Inferior parietal cortex (tissue), 1 donor: Measurements from ENCODE around the gene SIPA1L3.

Experiments used
- DNase-seq: peaks from one replicate; pipeline ENCODE4 v3.0.0-alpha.2; 2016; ENCODE audit errors: extremely low spot score

SIPA1L3 gene

DNA sequence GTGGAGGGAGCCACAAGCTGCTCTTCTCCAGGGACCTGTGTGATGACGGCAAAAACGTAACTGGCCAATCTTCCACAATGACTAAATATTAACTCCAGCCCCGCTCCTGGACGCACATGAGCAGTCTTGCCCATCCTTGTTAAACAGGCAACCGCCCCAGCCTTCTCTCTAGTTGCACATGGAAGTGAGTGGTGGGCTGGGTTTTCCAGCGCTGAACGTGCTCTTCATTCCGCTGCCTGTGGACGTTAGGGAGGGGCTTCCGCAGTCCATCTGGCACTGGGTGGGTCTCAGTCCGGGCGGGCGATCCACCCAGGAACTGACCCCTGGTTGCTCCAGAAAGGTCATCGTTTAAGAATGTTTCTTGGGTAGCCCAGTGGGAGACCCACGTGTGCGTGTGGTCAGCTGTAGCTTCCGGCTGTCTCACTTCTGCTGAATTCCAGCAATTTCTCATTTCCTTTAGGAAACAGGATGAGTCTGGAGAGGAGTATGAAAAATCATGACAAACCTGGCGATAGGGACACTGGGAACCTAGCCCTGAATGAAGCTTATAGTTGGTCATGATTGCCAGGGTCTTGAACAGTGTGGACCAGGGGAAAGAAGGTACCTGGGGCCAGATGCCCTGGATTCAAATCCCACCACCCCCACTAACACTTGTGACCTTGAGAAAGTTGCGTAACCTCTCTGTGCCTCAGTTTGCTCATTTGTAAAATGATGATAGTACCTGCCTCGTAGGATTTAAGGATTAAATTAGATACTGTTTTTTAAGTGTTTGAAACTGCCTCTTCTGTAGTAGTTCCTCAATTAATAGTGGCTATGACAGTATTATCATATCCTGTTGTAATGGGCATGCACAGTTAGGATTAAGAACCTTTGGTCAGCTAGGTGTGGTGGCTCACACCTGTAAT lies 92.6 kb downstream of the SIPA1L3 start:
- DNase-seq, result no peak

DNA sequence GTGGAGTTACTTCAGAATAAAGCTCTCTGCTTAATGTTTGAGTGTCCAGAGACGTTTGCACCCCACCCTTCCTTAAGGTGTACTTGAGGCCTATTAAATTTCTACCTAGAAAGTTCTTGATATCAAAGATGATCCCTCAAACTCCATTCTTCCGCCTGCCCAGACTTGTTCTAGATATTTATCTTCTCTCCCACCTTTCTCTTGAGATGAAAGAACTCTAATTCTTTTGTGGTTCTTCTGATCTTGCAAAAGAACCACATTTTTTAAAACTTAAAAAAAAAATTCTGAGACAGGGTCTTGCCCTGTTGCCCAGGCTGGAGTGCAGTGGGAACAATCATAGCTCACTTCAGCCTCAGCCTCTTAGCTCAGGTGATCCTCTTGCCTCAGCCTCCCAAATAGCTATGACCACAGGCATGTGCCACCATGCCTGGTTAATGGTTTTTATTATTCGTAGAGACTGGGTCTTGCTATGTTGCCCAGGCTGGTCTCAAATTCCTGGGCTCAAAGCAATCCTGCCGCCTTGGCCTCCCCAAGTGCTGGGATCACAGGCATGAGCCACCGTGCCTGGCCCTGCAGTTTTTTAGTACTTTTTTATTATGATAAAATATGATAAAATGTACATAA lies 94.3 kb downstream of the SIPA1L3 start:
- no peak for DNase-seq

DNA sequence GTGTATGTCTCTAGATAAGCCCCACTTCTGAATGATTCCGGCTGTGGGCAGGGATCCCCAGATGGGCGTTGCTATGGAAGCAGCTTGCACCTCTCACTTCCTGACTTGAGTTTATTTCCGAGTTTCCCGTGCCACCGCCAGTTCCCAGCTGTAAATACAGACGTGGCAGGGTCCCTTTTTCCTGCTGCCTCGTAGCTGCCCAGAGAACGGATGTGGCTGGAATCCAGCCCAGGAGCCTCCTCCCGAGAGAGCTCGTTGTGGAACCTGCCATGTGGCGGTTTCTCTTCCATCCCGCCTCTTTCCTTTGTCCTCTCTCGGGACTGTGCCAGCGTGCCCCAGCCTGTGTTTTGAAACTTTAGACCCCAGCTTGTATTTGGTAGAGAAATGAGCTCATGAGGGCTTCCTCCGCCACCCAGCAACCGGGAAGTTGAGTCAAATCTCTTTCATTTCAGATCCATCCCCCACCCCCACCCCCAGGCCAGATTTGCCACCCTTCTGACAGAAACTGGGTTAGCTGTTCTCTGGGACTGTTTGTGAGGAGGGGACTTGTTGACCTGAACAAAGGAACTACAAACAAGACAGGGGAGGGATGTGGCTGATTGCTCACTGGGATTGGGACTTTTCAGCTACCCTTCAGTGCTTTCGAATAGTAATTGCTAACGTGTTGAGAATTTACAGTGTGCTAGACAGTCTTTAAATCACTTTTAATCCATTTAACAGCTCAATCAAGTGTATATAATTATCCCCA lies 96.6 kb downstream of the SIPA1L3 start:
- DNase-seq, result peak; percentile 55

DNA sequence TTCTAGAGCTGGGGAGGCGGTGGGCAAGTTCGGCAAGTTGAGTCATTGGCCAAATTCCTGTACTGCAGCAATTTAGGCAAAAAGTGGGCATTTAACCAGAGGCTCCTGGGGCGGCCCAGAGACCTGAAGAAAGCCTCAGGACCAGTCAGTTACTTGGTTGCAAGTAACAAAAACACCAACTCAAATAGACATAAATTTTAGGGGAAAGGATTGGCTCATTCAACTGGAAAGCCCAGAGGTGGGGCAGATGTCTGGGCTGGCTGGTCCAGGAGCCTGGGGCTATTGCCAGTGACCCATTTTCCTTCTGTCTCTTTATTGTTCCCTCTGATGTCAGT lies 97.1 kb downstream of the SIPA1L3 start:
- no peak for DNase-seq

DNA sequence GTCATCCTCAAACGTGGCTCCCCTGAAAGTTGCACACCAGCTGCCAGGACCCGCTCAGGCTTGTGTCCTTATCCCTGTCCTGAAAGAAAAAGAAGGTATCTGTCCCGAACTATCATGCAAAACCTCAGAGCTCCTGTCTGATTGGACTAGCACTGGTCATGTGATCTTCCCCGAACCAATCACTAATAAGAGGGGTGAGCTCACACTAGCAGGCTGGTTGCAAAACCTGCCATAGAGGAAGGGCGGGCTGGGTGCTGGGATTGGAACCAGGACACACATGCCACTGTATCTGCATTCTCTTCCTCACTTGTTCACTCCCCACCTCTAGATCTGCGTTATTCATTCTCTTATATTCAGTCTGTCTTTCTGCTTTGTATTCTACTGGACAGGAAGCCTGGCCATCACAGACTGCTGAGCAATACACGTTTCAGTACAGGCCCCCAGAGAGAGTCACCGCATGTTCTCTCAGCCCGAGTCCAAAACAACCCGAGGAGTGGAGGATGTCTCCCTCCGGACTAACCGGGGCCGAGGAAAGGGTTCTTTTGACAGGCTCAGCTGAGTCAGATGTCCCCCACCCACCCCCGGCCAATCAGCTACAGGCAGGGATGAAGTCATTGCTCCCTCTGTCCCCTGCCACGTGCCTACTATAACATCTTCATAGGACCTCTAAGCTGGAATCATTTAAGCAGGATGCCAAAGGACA lies 97.7 kb downstream of the SIPA1L3 start:
- peak; percentile 99 for DNase-seq

DNA sequence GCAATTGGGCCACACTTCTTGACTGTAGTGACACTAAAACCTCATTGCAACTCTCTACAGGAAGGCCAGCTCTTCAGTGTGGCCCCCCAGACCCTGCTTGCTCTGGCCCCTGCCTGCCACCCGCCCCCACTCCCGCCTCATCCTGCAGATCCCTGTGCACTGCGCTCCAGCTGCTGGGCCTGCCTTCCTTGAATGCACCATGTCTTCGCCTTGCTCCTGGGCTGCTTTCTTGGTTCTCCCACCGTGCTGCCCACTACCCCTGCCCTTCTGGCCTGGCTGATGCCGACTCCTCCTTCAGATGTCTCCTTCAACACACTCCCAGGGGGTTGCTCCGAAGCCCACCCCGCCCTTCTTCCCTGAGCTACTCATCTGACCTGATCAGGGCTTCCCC lies 98.2 kb downstream of the SIPA1L3 start:
- DNase-seq, result no peak

DNA sequence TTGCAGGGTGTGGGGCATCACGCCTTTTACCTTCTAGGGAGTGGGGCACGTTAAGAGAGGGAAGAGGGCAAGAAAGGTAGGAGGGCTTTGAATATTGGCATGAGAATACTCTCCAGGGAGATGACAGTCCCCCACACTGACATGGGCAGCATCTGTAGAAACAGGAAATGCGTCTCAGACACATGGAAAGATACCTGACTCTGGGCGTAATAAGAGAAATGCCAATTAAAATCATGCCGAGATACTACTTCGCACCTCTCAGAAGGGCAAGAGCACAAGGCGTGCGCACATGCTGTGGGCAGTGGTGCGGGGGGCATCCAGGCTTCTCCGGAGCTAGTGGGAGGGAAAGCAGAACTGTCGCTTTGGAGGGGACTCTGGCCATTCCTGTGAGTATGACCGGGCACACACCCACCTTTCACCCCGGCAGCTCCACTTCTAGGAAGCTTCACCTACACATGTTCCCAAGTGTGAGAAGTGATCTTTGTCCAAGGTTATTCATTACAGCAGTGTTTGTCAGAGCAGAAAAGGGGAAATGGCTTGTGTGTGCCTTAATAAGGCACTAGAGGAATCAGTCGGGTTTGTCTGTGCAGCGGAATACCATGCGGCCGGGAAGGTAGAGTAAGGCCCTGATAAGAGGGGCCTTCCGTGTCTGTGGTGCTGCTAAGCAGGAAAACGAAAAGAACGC lies 99.5 kb downstream of the SIPA1L3 start:
- DNase-seq, result no peak

DNA sequence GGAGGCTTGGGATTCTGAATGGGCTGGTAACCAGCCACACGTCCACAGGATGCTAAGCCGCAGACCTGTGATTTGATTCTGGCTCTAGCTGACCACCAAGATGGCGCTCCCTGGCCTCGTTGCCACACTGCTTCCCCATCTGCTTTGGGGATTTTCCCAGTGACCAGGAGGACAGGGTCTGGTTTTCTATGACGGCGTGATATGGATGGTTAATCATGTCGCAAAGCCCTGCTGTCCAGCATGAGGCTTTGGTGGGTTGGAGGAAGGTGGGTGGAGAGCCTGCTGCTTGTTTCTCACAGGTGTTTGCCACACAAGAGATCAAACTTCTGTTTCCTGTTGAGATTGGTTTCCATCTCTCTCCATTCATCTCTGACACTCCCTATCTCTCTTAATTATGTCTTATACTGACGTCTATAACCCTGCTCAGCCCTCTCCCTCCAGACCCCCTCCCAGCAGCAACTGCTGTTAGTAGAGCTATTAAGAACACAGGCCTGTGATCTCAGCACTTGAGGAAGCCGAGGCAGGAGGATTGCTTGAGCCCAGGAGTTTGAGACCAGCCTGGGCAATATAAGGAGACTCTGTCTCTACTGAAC lies 102.7 kb downstream of the SIPA1L3 start:
- no peak for DNase-seq

DNA sequence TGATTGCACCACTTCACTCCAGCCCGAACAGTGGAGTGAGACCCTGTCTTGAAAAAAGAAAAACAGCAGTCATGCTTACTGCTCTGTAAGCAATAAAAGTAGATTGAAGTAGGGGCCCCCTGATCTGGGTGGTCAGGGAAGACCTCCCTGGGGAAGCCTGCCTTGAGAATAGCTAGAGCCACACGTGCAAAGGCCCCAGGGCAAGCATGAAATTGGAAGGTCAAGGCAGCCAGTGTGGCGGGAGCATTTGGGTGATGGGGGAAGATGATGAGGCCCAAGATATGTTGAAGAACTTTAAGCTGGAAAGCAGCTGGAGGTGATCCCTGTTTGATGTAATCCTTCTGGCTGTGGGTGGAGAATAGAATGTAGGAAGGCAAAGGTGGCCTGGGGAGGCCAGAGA lies 104.4 kb downstream of the SIPA1L3 start:
- DNase-seq, result no peak

DNA sequence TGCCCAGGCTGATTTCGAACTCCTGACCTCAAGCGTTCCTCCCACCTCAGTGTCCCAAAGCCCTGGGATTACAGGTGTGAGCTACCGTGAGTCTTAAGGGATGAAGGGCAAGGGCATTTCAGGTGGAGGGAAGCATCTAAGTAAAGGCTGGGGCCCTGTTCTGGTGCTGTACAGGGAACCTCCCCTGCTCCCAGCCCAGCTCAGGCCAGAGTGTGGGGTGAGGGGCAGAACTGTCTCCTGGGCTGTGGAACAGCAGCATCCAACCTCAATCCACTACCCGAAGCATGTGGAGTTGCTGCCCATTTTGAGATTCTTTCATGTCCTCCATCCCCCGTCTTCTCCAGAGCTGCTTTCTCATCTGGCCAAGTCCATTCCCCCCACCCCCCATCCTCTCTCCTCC lies 105.3 kb downstream of the SIPA1L3 start:
- no peak for DNase-seq

DNA sequence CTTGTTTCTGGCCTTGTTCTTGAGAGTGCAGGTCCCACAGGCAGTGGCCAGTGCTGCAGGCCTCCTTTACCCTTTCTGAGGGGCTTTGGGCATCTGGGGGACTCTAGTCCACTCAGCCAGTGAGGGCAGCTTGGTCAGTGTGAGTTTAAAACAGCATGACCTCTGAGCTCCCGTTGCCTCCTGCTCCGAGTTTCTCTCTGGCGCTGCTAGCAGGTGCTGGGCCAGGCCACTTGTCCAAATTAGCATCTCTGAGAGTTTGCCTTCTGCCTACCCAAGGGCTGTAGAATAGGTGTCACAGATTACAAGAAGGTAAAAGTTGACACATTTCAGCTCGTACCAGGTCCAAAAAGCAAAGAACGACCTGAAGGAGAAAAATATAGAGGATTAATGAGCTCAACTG lies 105.9 kb downstream of the SIPA1L3 start:
- no peak for DNase-seq

DNA sequence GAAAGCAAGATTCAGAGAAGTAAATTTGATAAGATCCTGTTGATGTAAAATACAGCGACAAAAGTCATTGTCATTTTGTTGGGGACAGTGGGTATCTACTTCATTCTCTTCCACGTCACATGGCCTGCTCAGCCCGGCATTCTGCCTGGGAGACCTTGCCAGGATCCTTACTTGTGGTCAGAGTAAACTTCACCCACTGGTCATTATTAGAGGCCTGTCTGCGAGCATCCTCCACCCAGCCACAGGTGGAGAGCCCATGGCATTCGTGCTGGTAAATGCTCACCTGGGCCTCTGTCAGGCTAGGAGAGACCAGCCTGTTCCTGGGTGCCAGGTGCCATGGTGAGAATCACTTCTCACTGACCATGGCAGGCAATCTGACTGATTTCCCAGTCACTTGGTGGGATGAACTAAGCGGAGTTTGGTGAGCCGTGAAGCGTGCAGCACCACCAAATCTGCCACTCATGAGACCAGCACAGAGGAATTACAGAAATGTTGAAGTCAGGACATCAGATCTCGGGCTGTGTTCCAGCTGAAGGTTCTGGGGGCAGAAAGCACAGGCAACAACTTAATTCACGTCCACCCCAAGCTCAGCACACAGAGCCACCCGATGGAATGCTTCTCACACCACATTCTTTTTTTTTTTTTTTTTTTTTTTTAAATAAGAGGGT lies 107.0 kb downstream of the SIPA1L3 start:
- DNase-seq, result no peak

DNA sequence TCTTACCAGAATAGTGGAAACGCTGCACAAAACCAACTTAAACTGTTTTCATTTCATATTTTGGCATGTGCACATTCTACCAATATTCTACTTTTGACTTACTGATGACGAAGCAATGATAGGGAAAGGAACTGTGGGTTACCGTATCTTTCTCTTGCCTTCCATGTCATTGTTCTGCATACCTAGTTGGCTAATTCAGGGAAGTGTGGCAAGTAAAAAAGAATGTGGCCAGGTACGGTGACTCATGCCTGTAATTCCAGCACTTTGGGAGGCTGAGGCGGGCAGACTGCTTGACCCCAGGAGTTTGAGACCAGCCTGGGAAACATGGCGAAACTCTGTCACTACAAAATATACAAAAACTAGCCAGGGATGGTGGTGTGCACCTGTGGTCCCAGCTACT lies 108.2 kb downstream of the SIPA1L3 start:
- no peak for DNase-seq

DNA sequence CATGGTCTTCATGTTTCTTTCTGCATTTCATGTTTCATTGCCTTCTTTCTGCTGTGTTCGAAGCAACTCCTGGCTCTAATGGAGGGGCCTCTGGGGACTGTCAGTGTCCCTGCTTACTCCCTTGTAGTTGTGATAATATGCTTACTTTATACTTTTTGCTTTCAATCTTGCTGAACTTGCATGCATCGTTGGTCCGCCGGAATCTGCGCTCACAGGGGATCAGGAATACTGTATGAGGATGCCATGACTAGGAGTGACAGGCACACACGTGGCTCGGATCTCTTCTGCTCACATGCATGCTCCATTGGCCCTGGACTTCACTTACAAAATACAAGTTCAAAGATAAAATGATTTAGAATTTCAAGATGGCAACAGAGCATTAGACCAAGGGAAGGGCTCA lies 108.8 kb downstream of the SIPA1L3 start:
- DNase-seq, result no peak

DNA sequence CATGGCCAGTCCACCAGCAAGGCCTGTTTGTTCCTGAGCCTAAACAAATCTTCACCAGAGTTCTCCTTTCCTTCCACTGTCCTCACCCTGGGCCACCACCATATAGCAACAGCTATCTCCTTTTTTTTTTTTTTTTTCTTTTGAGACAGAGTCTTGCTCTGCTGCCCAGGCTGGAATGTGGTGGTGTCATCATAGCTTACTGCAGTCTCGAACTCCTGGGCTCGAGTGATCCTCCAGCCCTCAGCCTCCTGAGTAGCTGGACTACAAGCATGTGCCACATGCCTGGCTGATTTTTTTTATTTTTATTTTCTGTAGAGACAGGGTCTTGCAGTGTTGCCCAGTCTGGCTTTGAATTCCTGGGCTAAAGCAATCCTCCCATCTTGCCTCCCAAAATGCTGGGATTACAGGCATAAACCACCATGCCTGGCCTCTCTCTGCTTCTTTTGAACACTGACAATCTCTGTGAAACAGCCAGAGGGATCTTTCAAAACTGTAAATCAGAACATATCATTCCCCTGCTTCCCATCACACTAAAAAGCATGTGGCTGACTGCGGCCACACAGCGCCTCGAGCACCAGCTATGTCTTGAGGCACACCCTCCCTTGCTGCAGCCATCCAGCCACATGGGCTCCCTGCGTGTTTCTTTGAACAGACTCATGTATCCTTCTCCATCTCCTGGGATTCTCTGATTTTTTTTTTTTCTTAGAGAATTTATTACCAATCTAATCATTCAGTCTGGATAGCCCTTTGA lies 110.6 kb downstream of the SIPA1L3 start:
- DNase-seq, result no peak

DNA sequence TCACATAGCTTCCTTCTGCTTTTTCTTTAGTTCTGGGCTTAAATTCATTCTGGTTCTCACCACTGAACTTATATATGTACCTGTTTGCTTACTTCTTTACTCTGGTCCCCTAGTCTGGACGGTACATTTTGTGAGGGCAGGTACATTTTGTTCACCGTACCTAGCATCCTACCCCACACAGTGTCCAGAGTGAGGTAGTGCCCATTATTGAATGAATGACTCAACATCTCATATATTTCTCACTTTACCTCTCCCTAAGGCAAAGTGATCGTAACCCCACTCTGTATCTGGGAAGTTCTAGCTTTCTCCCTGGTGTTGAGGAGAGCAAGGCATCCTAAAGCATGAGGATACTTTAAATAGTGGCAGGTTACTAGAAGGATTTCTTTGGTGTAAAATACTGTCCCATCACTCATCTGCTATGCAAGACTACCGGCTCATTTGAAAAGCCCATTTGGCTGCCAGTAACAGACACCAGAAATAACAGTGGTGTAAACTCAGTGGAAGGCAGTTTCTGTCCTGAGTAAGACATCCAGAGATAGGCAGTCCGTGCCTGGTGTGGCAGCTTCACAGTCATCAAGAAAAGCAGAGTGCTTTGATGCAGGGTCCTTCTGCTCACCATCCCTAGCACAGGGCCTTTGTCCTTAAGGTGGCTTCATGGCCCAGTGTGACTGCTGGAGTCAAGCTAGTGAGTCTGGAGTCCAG lies 111.8 kb downstream of the SIPA1L3 start:
- no peak for DNase-seq

DNA sequence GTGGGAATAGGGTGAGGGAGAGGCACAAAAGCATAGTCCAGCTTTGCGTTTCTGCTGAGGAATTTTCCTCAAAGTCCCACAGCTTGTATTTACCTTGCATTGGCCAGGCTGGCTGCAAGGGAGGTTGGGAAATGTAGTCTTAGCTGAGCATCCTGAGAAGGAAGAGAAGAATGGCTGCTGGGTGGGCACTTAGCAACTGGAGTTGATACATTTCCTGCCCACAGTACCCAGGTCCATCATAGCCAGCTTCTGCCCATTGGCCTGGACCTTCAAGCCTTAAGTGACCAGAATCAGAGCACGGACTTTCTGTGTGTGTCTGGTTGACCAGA lies 112.4 kb downstream of the SIPA1L3 start:
- no peak for DNase-seq

DNA sequence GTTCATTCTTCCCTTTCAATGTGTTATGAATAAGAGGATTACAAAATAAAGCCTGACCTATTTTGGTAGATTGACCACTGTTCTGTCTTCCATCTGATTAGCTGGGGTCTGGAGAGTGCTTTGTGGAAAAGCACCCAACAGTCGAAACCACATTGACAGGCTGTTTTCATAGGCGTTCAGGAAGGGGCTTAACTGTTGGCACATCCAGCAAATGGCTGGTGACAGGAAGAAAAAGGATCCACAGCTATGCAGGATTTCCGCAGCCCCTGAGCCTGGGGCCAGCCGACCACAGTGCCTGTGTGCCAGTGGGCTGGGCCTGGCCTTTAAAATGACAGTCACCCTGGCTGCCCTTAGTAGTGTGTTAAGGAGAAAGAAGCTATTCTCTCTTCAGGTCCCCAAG lies 113.3 kb downstream of the SIPA1L3 start:
- DNase-seq, result no peak

DNA sequence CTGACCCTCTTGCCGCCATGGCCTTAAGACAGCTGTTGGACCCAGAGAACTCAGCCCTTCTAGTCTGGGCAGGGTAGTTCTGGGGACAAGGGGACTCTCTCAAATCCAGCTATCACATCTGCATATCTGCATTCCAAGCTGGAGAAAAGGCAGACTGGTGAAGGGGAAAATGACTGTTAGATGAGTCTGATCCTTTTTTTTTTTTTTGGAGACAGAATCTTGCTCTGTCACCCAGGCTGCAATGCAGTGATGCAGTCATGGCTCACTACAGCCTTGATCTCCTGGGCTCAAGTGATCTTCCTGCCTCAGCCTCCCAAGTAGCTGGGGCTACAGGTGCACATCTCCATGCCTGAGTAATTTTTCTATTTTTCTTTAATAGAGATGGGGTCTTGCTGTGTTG lies 114.3 kb downstream of the SIPA1L3 start:
- DNase-seq, result no peak
